Brain microvascular endothelial cell (primary cell): Measurements from ENCODE around the gene FGD5.

Source experiments
- DNase-seq: peaks from one replicate; pipeline ENCODE4 v3.0.0-alpha.2; 2020
- H3K27ac ChIP-seq: fragments of 250-450 bp; sonication (Bioruptor Pico); 2 replicates; pipeline ENCODE4 v1.5.1; 2020; ENCODE audit warnings: mild to moderate bottlenecking, moderate library complexity
- H3K27me3 ChIP-seq: fragments of 250-450 bp; sonication (Bioruptor Pico); replicated peaks from 2 replicates; pipeline ENCODE4 v1.5.1; 2020; ENCODE audit warnings: mild to moderate bottlenecking
- H3K36me3 ChIP-seq: fragments of 250-450 bp; sonication (Bioruptor Pico); replicated peaks from 2 replicates; pipeline ENCODE4 v1.5.1; 2020; ENCODE audit warnings: mild to moderate bottlenecking
- H3K4me3 ChIP-seq: 2 replicates; pipeline ENCODE4 v1.5.1; 2011; ENCODE audit warnings: low read depth, mild to moderate bottlenecking, control low read depth, low read length, moderate library complexity
- CTCF ChIP-seq: IDR thresholded peaks from 2 replicates; pipeline ENCODE4 v1.5.1; 2011; ENCODE audit warnings: low read depth, mild to moderate bottlenecking, moderate library complexity, low read length, control low read depth, inconsistent platforms; ENCODE audit errors: missing control alignments
- in situ Hi-C: cut with HindIII; loops from 2 replicates; pipeline ENCODE4 v1.10.0; 2017; ENCODE audit warnings: low sequenced_read_pairs, low pct_ligation_motif_present

The FGD5 gene

GRCh38 chr3:14818804-14819500 lies at the start of gene FGD5:
FGD5 (plus strand) TSS chr3:14818962; CDS start chr3:14819072, 110 bp downstream.
- DNase-seq: no peak
- H3K4me3 ChIP-seq: no peak within 1 kb of the TSS
- no peaks in the 10 kb centered on the region for H3K36me3 ChIP-seq
- in situ Hi-C loops: no loop called here
- no peaks in the 10 kb centered on the region for H3K27me3 ChIP-seq
- no peak within 1 kb of the TSS for H3K27ac ChIP-seq
- TF ChIP-seq CTCF: no peak

GRCh38 chr3:14769544-14770325 lies 49.0 kb upstream of the FGD5 start:
- H3K27ac ChIP-seq: no peak overlapping the region
- no peak overlapping the region for H3K4me3 ChIP-seq
- TF ChIP-seq CTCF: no peak
- DNase-seq: no peak
- in situ Hi-C loops: no loop called here
- no peaks in the 10 kb centered on the region for H3K36me3 ChIP-seq
- H3K27me3 ChIP-seq: no peaks in the 10 kb centered on the region

GRCh38 chr3:14770591-14770990 lies 48.2 kb upstream of the FGD5 start:
- no peak for DNase-seq
- in situ Hi-C loops: no loop called here
- Histone ChIP-seq H3K4me3 (no peak overlapping the region), H3K36me3 (no peaks in the 10 kb centered on the region), H3K27ac (no peak overlapping the region), H3K27me3 (no peaks in the 10 kb centered on the region)
- no peak for TF ChIP-seq CTCF

- in situ Hi-C loops: no loop called here
- no peak for DNase-seq
- H3K27me3 ChIP-seq: no peaks in the 10 kb centered on the region
Observed at GRCh38 chr3:14771593-14772497, 46.9 kb upstream of the FGD5 start.

More at GRCh38 chr3:14771593-14772497, 46.9 kb upstream of the FGD5 start:
- Histone ChIP-seq H3K27ac (no peak overlapping the region), H3K36me3 (no peaks in the 10 kb centered on the region), H3K4me3 (no peak overlapping the region)
- TF ChIP-seq CTCF: no peak
